GM21526 (cell line): ENCODE data around the gene CAPN13.

ENCODE experiments used
- ATAC-seq: cut with Tn5 transposase; IDR thresholded peaks from one replicate; pipeline ENCODE4 v1.9.1; 2021; ENCODE audit warnings: moderate library complexity; ENCODE audit not compliant: unreplicated experiment, low FRiP score

The CAPN13 gene

GRCh38 chr2:30765876-30766470 is 41.3 kb downstream of the CAPN13 start:
- no peak for ATAC-seq

- no peak for ATAC-seq
These were observed 42.1 kb downstream of the CAPN13 start for GRCh38 chr2:30765191-30765590.

DNA sequence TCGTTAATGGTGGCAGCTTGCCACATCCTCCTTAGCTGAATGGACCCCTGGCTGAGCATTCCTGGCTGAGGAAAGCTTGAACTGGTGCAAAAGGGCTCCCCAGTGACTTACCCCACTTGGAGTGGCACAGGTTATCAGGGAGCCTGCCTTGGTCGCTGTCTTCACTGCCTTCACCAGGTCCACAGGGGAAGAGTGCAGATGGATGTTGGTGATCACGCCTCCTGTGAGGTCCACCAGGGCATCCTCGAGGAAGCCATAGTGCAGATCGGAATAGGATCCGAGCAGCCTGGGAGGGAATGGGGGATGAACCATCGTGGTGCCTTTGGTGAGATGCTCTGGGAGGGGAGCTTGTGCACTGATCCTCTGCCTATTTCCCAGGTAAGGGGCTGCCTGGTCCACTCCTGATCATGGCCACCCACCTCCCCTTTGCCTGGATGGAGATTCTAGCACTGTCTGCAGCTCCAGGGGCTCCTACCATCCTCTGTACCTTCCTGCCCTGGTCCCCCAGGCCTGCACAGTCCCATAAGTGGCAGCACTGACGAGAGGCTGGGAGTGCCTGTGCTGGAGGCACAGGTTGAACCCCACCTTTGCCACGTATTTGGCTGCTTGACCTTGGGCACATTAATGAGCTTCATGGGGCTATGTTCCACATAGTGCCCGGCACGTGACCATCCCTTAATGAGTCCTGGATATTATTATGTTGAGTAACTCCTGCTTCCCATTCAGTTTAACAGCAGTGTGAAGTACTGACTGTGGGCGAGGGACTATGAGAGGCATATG is 43.0 kb downstream of the CAPN13 start:
- no peak for ATAC-seq

DNA sequence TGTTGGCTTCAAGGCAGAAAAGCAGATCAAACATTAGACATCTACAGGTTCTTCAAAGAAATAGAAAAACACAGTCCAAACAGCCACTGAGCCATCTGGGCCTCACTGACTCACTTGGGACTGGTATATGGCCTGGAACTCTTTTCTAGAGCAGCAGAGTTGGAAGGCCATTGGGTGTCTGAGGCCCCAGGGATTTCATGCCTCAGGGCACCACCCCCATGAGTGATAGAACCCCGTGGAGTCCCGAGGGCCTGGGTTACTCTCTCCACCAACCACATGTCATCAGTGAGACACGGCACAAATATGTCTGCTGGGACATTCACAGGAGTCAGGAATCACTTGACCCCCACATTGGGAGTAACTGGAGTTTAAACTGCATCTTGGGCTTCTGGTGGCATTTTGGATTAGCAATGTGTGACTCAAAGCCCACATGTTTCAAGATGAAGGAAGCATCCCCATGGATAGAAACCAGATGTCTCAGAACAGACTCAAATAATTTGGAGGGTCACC is 44.0 kb downstream of the CAPN13 start:
- ATAC-seq = no peak

DNA sequence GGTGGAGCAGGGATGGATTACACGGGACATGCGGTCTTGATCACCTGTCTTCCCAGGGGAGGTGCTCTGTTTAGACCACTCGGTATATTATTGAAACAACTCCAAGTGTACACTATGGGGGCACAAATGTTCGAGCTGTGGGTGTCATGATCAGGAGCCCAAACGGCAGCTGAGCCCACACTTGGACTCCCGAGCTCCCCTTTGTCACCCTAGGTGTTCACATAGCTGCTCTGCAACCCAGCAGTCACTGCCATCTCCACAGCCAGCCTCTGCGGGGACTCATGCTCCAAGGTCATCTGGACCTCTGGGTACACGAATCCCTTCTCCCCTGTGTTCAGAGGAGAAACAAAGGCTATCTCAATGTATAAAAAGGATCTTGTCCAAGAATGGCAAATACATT is 46.0 kb downstream of the CAPN13 start:
- no peak for ATAC-seq

DNA sequence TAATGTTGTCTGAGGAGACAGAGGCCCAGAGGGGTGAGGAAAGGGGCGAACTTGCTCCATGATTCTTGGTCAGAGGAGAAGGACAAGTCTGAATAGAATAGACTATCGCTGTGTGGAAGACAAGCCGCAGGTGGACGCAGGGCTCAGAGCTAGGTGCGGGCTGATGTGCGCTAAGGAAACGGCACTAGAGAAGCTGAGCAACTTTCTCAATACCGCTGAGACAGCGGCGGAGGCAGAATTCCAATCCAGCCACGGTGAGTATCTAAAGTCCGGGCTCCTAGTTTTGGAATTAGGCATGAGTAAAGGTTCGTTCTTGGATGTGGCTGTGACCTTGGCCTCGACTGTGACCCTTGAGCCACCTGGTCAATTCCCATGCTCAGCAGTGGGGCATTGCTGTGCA is 47.8 kb downstream of the CAPN13 start:
- ATAC-seq = no peak

DNA sequence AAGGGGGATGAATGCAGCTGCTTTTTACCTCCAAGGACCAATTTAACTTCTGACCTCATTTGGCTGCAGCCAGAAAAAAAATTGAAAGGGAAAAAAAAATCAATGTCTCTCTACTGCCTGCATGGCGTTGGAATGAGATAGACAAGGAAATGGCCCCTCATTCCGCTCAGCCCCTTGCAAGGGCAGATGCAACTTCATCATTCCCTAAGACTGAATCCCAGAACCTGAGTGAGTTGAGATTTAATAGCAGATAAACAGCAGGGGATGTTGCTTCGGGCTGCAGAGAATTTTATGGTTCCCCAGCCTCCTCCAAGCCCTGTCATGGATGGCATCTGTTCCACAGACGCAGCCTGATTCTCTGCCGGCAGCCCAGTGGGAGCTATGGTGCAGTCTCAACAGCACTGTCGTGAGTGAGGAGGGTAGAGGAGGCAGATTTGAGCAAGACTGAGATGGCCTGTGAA is 49.0 kb downstream of the CAPN13 start:
- no peak for ATAC-seq

DNA sequence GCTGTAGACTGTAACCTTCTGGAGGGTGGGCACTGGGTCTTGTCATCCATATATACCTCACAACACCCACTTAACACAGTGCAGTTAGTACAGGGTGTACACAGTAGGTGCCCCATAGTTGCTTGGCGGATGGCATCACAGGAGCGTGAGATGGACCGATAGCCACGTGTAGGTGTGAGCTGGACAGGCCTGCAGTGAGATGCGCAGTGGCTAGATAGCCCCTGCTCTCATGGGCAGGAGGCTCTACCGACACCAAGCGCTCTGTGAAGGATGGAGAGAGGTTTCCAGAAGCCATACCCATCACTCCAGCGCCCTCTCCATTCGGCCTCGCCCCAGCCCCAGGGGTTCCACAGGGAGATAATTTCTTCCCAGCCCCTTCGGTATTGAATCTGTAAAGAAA is 49.5 kb downstream of the CAPN13 start:
- no peak for ATAC-seq

- ATAC-seq = no peak
These were observed 50.3 kb downstream of the CAPN13 start for GRCh38 chr2:30756971-30757370.

DNA sequence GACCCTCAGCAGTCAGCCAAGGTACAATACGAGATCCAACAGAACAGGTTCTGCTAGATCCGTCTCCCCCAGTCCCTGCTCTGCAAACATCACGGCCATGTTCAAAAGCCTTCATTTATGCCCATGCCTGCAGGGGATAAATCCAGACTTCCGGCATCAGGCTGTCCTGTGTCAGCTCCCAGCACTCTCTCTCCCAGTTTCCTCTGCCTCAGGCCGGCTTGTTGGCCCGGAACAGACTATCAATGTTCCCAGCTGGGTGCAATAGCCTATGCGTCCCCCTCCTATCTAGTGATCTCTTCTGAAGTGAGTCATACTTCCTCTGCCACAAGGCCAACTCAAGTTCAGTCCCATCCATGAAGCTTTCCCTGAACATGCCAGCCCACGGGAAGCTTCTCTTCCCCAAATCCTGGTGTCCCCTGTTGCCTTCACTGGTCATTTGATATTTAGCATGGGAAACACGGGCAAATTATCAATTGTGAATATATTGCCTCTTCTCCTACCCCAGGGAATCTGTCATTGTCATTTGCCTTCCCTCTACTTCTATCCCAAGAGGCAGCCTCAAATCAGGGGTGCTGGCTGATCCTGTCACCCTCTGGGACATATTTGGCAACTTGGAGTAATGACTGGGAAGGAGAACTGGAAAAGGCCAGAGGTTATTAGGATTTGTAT is 51.1 kb downstream of the CAPN13 start:
- no peak for ATAC-seq

GRCh38 chr2:30753630-30754029 is 53.6 kb downstream of the CAPN13 start:
- no peak for ATAC-seq

GRCh38 chr2:30752811-30753210 is 54.4 kb downstream of the CAPN13 start:
- ATAC-seq = no peak

DNA sequence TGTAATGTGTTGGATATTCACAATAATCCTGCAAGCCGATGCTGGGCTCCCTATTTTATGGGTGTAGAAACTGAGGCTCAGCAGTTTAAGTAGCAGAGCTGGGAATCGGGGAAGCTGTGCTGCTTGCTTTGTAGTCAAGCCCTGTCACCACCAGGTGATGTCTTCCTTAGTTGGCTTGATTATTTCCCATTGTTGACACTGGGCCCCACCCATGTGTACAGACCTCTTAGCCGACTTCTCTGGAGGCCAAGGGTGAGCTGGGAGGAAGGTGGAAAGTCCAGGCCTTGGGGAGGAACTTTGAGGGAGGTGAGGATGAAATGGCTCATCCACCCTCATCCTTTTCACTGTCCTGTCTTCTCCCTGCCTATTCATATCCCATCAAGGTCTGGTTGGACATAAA is 60.0 kb downstream of the CAPN13 start:
- no peak for ATAC-seq

DNA sequence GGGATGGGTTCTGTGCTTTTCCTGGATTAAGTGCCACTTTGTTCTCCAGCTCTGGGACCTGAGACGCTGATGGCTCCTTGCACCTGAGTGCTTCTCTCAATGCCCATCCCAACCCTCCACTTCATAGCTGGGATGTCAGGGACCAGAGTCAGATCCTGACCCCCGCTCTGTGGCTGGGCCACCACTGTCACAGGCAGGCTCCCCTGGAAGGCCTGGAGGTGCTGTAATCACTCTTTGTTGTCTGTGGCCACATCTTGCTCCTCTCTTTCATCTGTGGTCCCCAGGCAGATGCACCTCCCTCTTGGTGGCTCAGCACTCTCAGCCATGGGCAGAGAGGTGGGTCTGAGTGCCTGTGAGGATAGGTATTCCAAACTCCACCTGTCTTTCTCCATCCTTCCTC is 62.4 kb downstream of the CAPN13 start:
- no peak for ATAC-seq

- no peak for ATAC-seq
These were observed 65.7 kb downstream of the CAPN13 start for GRCh38 chr2:30741576-30741975.

- ATAC-seq = no peak
These were observed 68.9 kb downstream of the CAPN13 start for GRCh38 chr2:30738141-30738911.

DNA sequence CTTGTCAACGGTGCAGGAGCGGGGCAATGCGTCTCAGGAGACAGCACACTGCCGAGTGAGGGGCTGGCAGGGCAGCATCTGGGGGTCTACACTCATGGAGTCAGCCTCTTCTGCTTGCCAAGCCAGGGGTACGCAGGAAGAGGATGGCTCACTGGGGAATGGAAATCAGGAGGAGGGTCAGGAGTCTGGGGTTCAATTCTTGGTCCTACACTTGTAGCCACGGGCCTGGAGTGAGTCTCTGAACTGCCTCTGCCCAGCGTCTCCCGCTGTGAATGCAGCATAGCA is 70.0 kb downstream of the CAPN13 start:
- ATAC-seq = no peak

- no peak for ATAC-seq
These were observed 70.6 kb downstream of the CAPN13 start for GRCh38 chr2:30736461-30737325.

DNA sequence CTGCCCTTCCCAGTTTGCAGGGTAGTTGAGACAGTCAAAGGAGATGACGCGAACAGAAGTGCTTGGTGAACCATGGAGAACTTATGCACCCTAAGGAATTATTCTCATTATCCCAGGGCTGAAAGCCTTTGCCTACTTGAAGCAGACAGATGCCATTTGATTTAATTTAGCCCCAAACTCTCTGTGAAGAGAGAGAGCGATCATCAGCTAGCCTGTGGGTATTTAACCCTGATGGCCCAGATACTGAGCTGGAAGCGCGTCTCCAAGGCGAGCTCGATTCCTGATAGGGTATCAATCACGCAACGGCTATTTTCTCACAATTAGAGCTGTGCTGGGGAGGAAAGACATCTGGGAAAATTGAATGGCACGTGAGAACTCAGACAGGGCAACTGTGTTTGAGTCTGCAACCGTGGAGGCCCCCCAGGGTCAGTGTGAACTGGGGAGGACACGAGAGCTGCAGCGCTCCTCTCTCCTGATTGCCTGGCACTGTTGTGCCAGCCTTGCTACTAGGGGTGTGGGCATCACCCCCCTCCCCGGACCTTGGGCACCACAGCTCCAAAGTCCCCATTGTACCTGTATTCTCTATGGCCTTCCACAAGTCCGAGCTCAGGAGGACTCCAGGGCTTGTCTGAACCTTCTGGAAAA is 73.2 kb downstream of the CAPN13 start:
- ATAC-seq = no peak

DNA sequence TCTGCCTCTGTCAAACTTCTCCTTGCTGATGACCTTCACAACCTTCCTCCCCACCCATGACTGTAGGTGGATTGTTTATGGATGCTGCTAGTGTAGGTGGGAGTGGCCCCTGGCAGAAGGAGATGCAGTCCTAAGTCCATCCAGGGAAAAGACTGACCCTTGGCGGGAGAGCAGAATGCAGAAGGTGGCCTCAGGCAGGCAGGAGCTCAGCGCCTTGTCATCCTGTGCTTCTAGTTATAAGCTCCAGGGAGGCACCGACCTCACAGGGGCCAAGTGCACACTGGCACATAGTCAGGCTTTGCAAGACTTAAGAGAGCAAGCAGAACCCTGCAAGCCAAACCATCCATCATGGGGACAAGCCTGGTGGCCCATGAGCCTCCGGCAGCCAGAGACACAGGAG is 74.4 kb downstream of the CAPN13 start:
- no peak for ATAC-seq
